GM12878 (cell line): ENCODE measurements around the gene CATSPER3. TPM values are rescaled to one million over a fixed set of nuclear protein-coding genes. Genes with fewer than 3 reads are reported as not detected.

Experiments
- ATAC-seq: fragments of 200-7000 bp; cut with Tn5 transposase; 3 replicates; pipeline ENCODE4 v1.9.1; 2020; ENCODE audit warnings: mild to moderate bottlenecking, moderate library complexity
- BruUV-seq: library from RNA; stranded (reverse); fragments of 400-500 nt; replicated peaks from 2 replicates; lab custom pipeline; 2021; lab: Mats Ljungman, UMichigan
- CTCF ChIA-PET: fragments of 300-600 bp; sonication (Branson Sonifier 250); formaldehyde crosslinking; extraction: SDS; loops from one replicate; lab custom pipeline; 2021; ENCODE audit warnings: inconsistent platforms; lab: Yijun Ruan, JAX
- POLR2A ChIA-PET: fragments of 350-600 bp; formaldehyde crosslinking; extraction: SDS; loops from one replicate; lab custom pipeline; 2021; ENCODE audit warnings: inconsistent platforms; lab: Charles Lee
- RAD21 ChIA-PET: fragments of 300-600 bp; sonication (Branson Sonifier 250); formaldehyde crosslinking; loops from one replicate; lab custom pipeline; 2023; ENCODE audit warnings: antibody characterized with exemption; ENCODE audit not compliant: unreplicated experiment; lab: Charles Lee
- SMC1A ChIA-PET: fragments of 300-600 bp; sonication (Branson Sonifier 250); formaldehyde crosslinking; loops from one replicate; lab custom pipeline; 2023; ENCODE audit not compliant: unreplicated experiment, uncharacterized antibody; lab: Charles Lee
- DNase-seq: peaks from one replicate; pipeline ENCODE4 v3.0.0-alpha.2; 2011; ENCODE audit warnings: low read depth, low spot score
- FAIRE-seq: peaks from 3 replicates; lab custom pipeline; 2011; peaks lifted over from hg19 to GRCh38; lab: Jason Lieb, UNC
- H2AFZ ChIP-seq: 2 replicates; pipeline ENCODE4 v1.6.0; 2011; ENCODE audit warnings: low read depth, low read length, control low read depth; ENCODE audit not compliant: control insufficient read depth
- H3K27ac ChIP-seq: 2 replicates; pipeline ENCODE4 v1.5.1; 2011; ENCODE audit warnings: control low read depth; ENCODE audit not compliant: control insufficient read depth, insufficient read depth
- H3K27me3 ChIP-seq, 2 experiments: replicated peaks in 1 of 2; 2 replicates each; pipeline versions ENCODE4 v1.6.0 to v1.6.1; 2011; ENCODE audit warnings: low read length in 1 of 2; ENCODE audit not compliant: control insufficient read depth in 2 of 2, insufficient read depth in 2 of 2
- H3K36me3 ChIP-seq, 2 experiments: 2 replicates each; pipeline ENCODE4 v1.5.1; 2011; ENCODE audit warnings: low read length in 1 of 2; ENCODE audit not compliant: control insufficient read depth in 2 of 2, insufficient read depth in 2 of 2
- H3K4me1 ChIP-seq: 2 replicates; pipeline ENCODE4 v1.6.1; 2011; ENCODE audit warnings: mild to moderate bottlenecking, low read length, moderate library complexity, mixed read lengths; ENCODE audit not compliant: control insufficient read depth, insufficient read depth
- H3K4me2 ChIP-seq: 2 replicates; pipeline ENCODE4 v1.6.0; 2011; ENCODE audit warnings: control low read depth; ENCODE audit not compliant: control insufficient read depth, insufficient read depth
- H3K4me3 ChIP-seq: fragments of 200-600 bp; sonication (generic); 2 replicates; pipeline ENCODE4 v1.5.1; 2016
- H3K79me2 ChIP-seq: 2 replicates; pipeline ENCODE4 v1.6.0; 2011; ENCODE audit warnings: low read length; ENCODE audit not compliant: control insufficient read depth, insufficient read depth
- H3K9ac ChIP-seq: 2 replicates; pipeline ENCODE4 v1.8.0; 2011; ENCODE audit warnings: low read length, control low read depth, mixed read lengths; ENCODE audit not compliant: control insufficient read depth, insufficient read depth
- H3K9me3 ChIP-seq: replicated peaks from 3 replicates; pipeline ENCODE4 v1.5.1; 2011; ENCODE audit warnings: mild to moderate bottlenecking, low read length; ENCODE audit not compliant: control insufficient read depth, insufficient read depth
- H4K20me1 ChIP-seq: 2 replicates; pipeline ENCODE4 v1.6.0; 2011; ENCODE audit not compliant: control insufficient read depth, insufficient read depth
- BACH1 ChIP-seq: fragments of 450-650 bp; IDR thresholded peaks from 2 replicates; pipeline ENCODE4 v1.6.1; 2017; ENCODE audit warnings: mild to moderate bottlenecking, borderline replicate concordance
- CHD2 ChIP-seq: IDR thresholded peaks from 2 replicates; pipeline ENCODE4 v1.6.1; 2011; ENCODE audit warnings: low read depth, low read length, improper control_type of control experiment, borderline replicate concordance
- ESRRA ChIP-seq: IDR thresholded peaks from 2 replicates; pipeline ENCODE4 v1.6.1; 2012; ENCODE audit warnings: mild to moderate bottlenecking, low read length, improper control_type of control experiment
- HDAC6 ChIP-seq: fragments of 200-600 bp; sonication (generic); IDR thresholded peaks from one replicate; pipeline ENCODE4 v1.8.0; 2017; ENCODE audit warnings: antibody characterized with exemption; ENCODE audit not compliant: unreplicated experiment
- HDGF ChIP-seq: fragments of 450-650 bp; IDR thresholded peaks from 2 replicates; pipeline ENCODE4 v1.6.1; 2016; ENCODE audit warnings: antibody characterized with exemption
- MXI1 ChIP-seq: fragments of 150-350 bp; IDR thresholded peaks from 2 replicates; pipeline ENCODE4 v1.6.1; 2011; ENCODE audit warnings: low read depth, mild to moderate bottlenecking, inconsistent platforms, low read length, improper control_type of control experiment
- POLR2AphosphoS5 ChIP-seq: IDR thresholded peaks from 2 replicates; pipeline ENCODE4 v1.6.1; 2011; ENCODE audit warnings: mild to moderate bottlenecking, low read length, inconsistent platforms
- RAD21 ChIP-seq: IDR thresholded peaks from 2 replicates; pipeline ENCODE4 v1.6.1; 2011; ENCODE audit warnings: mild to moderate bottlenecking, low read depth, low read length, moderate library complexity; ENCODE audit not compliant: insufficient read depth
- RB1 ChIP-seq: fragments of 450-650 bp; formaldehyde crosslinking; IDR thresholded peaks from 2 replicates; pipeline ENCODE4 v1.6.1; 2017; ENCODE audit warnings: mild to moderate bottlenecking, borderline replicate concordance
- YY1 ChIP-seq: IDR thresholded peaks from 2 replicates; pipeline ENCODE4 v1.6.1; 2011; ENCODE audit warnings: low read depth, mild to moderate bottlenecking, low read length
- ZBTB40 ChIP-seq: fragments of 450-650 bp; IDR thresholded peaks from 2 replicates; pipeline ENCODE4 v1.6.1; 2016; ENCODE audit warnings: mild to moderate bottlenecking, moderate library complexity, borderline replicate concordance
- ZSCAN29 ChIP-seq: fragments of 450-650 bp; IDR thresholded peaks from 2 replicates; pipeline ENCODE4 v1.6.1; 2017; ENCODE audit warnings: mild to moderate bottlenecking, moderate library complexity
- WGBS: methylation state at CpG from one replicate; pipeline ENCODE4 v1.1.6; 2016; ENCODE audit warnings: low lambda C conversion rate; ENCODE audit not compliant: insufficient replicate concordance, insufficient coverage; ENCODE audit errors: missing lambda C conversion rate; 5-methylcytosine and 5-hydroxymethylcytosine counted together
- in situ Hi-C: fragments of 300-500 bp; cut with MboI; formaldehyde crosslinking; loops from 9 replicates; pipeline ENCODE4 v1.14.3; 2018; ENCODE audit warnings: mixed read lengths
- intact Hi-C: fragments of 100-400 bp; cut with micrococcal nuclease; formaldehyde crosslinking; loops from one replicate; pipeline ENCODE4 v1.14.2; 2022; ENCODE audit not compliant: unreplicated experiment
- polyA plus RNA-seq, 11 experiments: library from polyadenylated mRNA; depleted of rRNA in 4 of 11; unstranded in 6 of 11; stranded (reverse) in 5 of 11; fragments of >200 nt; fragmentation: Nextera tagmentation in 4 of 11; fragmentation: Illumina TruSeq in 1 of 11; extraction: Ambion mirVana in 4 of 11; extraction: Trizol in 1 of 11; gene quantifications; 1 replicate in 1 of 11; 2 replicates in 10 of 11; pipeline versions ENCODE4 v1.2.1 to v1.2.3, GENCODE V29; 2011 to 2016; ENCODE audit warnings: inconsistent platforms in 2 of 11, missing spikeins in 2 of 11, low read depth in 1 of 11
- total RNA-seq, 4 experiments: library from RNA; depleted of rRNA in 3 of 4; stranded (reverse); fragments of >200 nt in 3 of 4; fragmentation: Illumina TruSeq in 1 of 4; extraction: Trizol in 1 of 4; gene quantifications; 2 replicates each; pipeline versions ENCODE4 v1.2.1 to v1.2.3, GENCODE V29; 2013 to 2021

CATSPER3 gene
- total and polyA plus RNA-seq, 10 of the 15 experiments (the other 5 are each of a cell fraction or from before 2014, with no cell fraction given): 0.06 to 0.38 (median 0.13) TPM; not detected in 4

GRCh38 chr5:135015942-135016341 is 48.2 kb downstream of the CATSPER3 start:
- RAD21 ChIA-PET: no interaction called here
- FAIRE-seq (no peak), ATAC-seq (no peak), DNase-seq (no peak)
- no peak overlapping the region for H3K4me3 ChIP-seq
- intact Hi-C loops (loop anchor here (5.0 kb wide), 1 partner anchor 176 kb away; no protein-coding TSS in a partner anchor), in situ Hi-C loops (no loop called here)
- H3K4me1 ChIP-seq: no peaks in the 10 kb centered on the region
- H3K9ac ChIP-seq: no peak overlapping the region
- H3K36me3 ChIP-seq: no peaks in the 10 kb centered on the region
- WGBS: 47% methylated on average over 6 of the region's 6 CpGs
- TF ChIP-seq CHD2 (no peak), RAD21 (no peak), POLR2AphosphoS5 (no peak), ZSCAN29 (no peak), RB1 (no peak)
- no peaks in the 10 kb centered on the region for H3K79me2 ChIP-seq
- POLR2A ChIA-PET: no interaction called here
- no peaks in the 10 kb centered on the region for H3K27me3 ChIP-seq
- H3K4me2 ChIP-seq: no peak overlapping the region
- CTCF ChIA-PET: no interaction called here
- no TSS peak for BruUV-seq
- SMC1A ChIA-PET: no interaction called here
- H3K9me3 ChIP-seq: no peaks in the 10 kb centered on the region
- H4K20me1 ChIP-seq: no peaks in the 10 kb centered on the region
- no peak overlapping the region for H2AFZ ChIP-seq
- H3K27ac ChIP-seq: no peak overlapping the region

GRCh38 chr5:135016861-135017290 is 49.2 kb downstream of the CATSPER3 start:
- Histone ChIP-seq H4K20me1 (no peaks in the 10 kb centered on the region), H2AFZ (no peak overlapping the region), H3K4me2 (no peak overlapping the region), H3K79me2 (no peaks in the 10 kb centered on the region), H3K4me3 (no peak overlapping the region), H3K27me3 (no peaks in the 10 kb centered on the region), H3K9me3 (no peaks in the 10 kb centered on the region), H3K27ac (no peak overlapping the region), H3K4me1 (no peaks in the 10 kb centered on the region), H3K36me3 (no peaks in the 10 kb centered on the region), H3K9ac (no peak overlapping the region)
- FAIRE-seq (no peak), DNase-seq (no peak), ATAC-seq (no peak)
- ChIA-PET RAD21 (no interaction called here), SMC1A (no interaction called here), CTCF (no interaction called here), POLR2A (no interaction called here)
- intact Hi-C loops (loop anchor here (5.0 kb wide), 1 partner anchor 175 kb away; no protein-coding TSS in a partner anchor), in situ Hi-C loops (no loop called here)
- 48% methylated on average over 11 of the region's 11 CpGs for WGBS
- no TSS peak for BruUV-seq
- TF ChIP-seq HDGF (no peak), HDAC6 (no peak), ZBTB40 (no peak), BACH1 (no peak), ESRRA (no peak), MXI1 (no peak), YY1 (no peak)
